Keratinocyte (primary cell): Measurements from ENCODE around the gene SDS. TPM values are rescaled to one million over a fixed set of nuclear protein-coding genes. Genes with fewer than 3 reads are reported as not detected.

Experiments used
- DNase-seq: peaks from one replicate; pipeline ENCODE4 v3.0.0-alpha.2; 2011; ENCODE audit warnings: low read depth, missing footprints, low spot score
- FAIRE-seq: peaks from 2 replicates; lab custom pipeline; 2011; peaks lifted over from hg19 to GRCh38; lab: Jason Lieb, UNC
- H2AFZ ChIP-seq: 2 replicates; pipeline ENCODE4 v1.6.0; 2012; ENCODE audit warnings: low read length, control low read depth, inconsistent platforms; ENCODE audit not compliant: control insufficient read depth
- H3K27ac ChIP-seq: 2 replicates; pipeline ENCODE4 v1.5.1; 2011; ENCODE audit warnings: low read length; ENCODE audit not compliant: control insufficient read depth, insufficient read depth
- H3K27me3 ChIP-seq: 3 replicates; pipeline ENCODE4 v1.6.0; 2011; ENCODE audit warnings: low read length; ENCODE audit not compliant: control insufficient read depth, insufficient read depth; ENCODE audit errors: extremely low read depth
- H3K36me3 ChIP-seq, 2 experiments: 2 replicates in 1 of 2; 3 replicates in 1 of 2; pipeline ENCODE4 v1.5.1; 2011; ENCODE audit warnings: low read length in 2 of 2, mild to moderate bottlenecking in 1 of 2; ENCODE audit not compliant: control insufficient read depth in 2 of 2, insufficient read depth in 2 of 2; ENCODE audit errors: extremely low read depth in 1 of 2
- H3K4me1 ChIP-seq: 3 replicates; pipeline ENCODE4 v1.5.1; 2011; ENCODE audit warnings: low read length; ENCODE audit not compliant: control insufficient read depth, insufficient read depth; ENCODE audit errors: extremely low read depth
- H3K4me2 ChIP-seq: 3 replicates; pipeline ENCODE4 v1.6.0; 2011; ENCODE audit warnings: low read depth, low read length; ENCODE audit not compliant: control insufficient read depth, insufficient read depth; ENCODE audit errors: extremely low read depth
- H3K4me3 ChIP-seq, 3 experiments: fragments of 200-600 bp in 1 of 3; sonication (generic) in 1 of 3; 2 replicates in 2 of 3; 3 replicates in 1 of 3; pipeline ENCODE4 v1.5.1; 2011 to 2016; ENCODE audit warnings: low read length in 3 of 3, mild to moderate bottlenecking in 3 of 3, control low read depth in 2 of 3, inconsistent platforms in 1 of 3, low read depth in 1 of 3, mixed read lengths in 1 of 3, mixed run types in 1 of 3, moderate library complexity in 1 of 3; ENCODE audit not compliant: control insufficient read depth in 2 of 3, insufficient read depth in 2 of 3; ENCODE audit errors: extremely low read depth in 1 of 3
- H3K79me2 ChIP-seq: 2 replicates; pipeline ENCODE4 v1.6.0; 2012; ENCODE audit warnings: low read length; ENCODE audit not compliant: control insufficient read depth, insufficient read depth
- H3K9ac ChIP-seq: 3 replicates; pipeline ENCODE4 v1.6.0; 2011; ENCODE audit warnings: low read length; ENCODE audit not compliant: control insufficient read depth, insufficient read depth; ENCODE audit errors: extremely low read depth
- H3K9me1 ChIP-seq: 3 replicates; pipeline ENCODE4 v1.6.0; 2011; ENCODE audit warnings: low read length; ENCODE audit not compliant: control insufficient read depth, insufficient read depth; ENCODE audit errors: extremely low read depth
- H3K9me3 ChIP-seq: 2 replicates; pipeline ENCODE4 v1.5.1; 2012; ENCODE audit warnings: low read depth, low read length; ENCODE audit not compliant: control insufficient read depth
- H4K20me1 ChIP-seq: 3 replicates; pipeline ENCODE4 v1.6.0; 2011; ENCODE audit warnings: low read length; ENCODE audit not compliant: control insufficient read depth, insufficient read depth; ENCODE audit errors: extremely low read depth
- CTCF ChIP-seq, 3 experiments: IDR thresholded peaks in 1 of 3; conservative IDR thresholded peaks in 1 of 3; optimal IDR thresholded peaks in 1 of 3; 2 replicates in 2 of 3; 3 replicates in 1 of 3; pipeline versions ENCODE3 to v1.5.1; 2011; ENCODE audit warnings: low read length in 3 of 3, mild to moderate bottlenecking in 3 of 3, moderate library complexity in 2 of 3, control low read depth in 1 of 3, inconsistent platforms in 1 of 3; ENCODE audit not compliant: insufficient read depth in 2 of 3; ENCODE audit errors: extremely low read depth in 1 of 3
- EZH2 ChIP-seq: IDR thresholded peaks from one replicate; pipeline ENCODE4 v1.6.1; 2012; ENCODE audit warnings: inconsistent platforms, mild to moderate bottlenecking, low read length, moderate library complexity
- dilution Hi-C: fragments of 300-500 bp; cut with MboI; formaldehyde crosslinking; loops from one replicate; pipeline ENCODE4 v1.7.0; 2020; ENCODE audit warnings: low sequenced_read_pairs; ENCODE audit not compliant: extremely low pct_ligation_motif_present
- polyA plus RNA-seq, 5 experiments: library from polyadenylated mRNA; depleted of rRNA in 3 of 5; stranded (reverse) in 3 of 5; stranded (forward) in 1 of 5; unstranded in 1 of 5; fragments of >200 nt; gene quantifications; 1 replicate in 1 of 5; 2 replicates in 3 of 5; 3 replicates in 1 of 5; pipeline versions ENCODE4 v1.2.1 to v1.2.3, GENCODE V29; 2011 to 2012; ENCODE audit warnings: missing spikeins in 2 of 5, low read depth in 1 of 5, low replicate concordance in 1 of 5

The SDS gene
- polyA plus RNA-seq, 1 donor (not counting 4 experiments of a cell fraction or from before 2014, with no cell fraction given), result not detected

- TF ChIP-seq CTCF (optimal IDR thresholded peaks at IDR 0.05 in 1 of 3, IDR thresholded peaks at IDR 0.05 in 1 of 3, conservative IDR thresholded peaks at IDR 0.05 in 1 of 3; ENCODE audit: extremely low read depth in 1 of 3, insufficient read depth in 2 of 3, low read length in 3 of 3) (no peak), EZH2 (no peak)
- Histone ChIP-seq H3K79me2 (no peaks in the 10 kb centered on the region), H3K36me3 (peaks cover 5 to 10% of the 10 kb centered on the region in 2 experiments), H2AFZ (no peak overlapping the region), H3K4me1 (no peaks in the 10 kb centered on the region), H3K27me3 (no peaks in the 10 kb centered on the region), H3K4me3 (no peak overlapping the region), H4K20me1 (no peaks in the 10 kb centered on the region), H3K9ac (no peak overlapping the region), H3K4me2 (no peak overlapping the region), H3K9me3 (no peaks in the 10 kb centered on the region), H3K9me1 (no peaks in the 10 kb centered on the region), H3K27ac (no peak overlapping the region)
- dilution Hi-C loops, result no loop called here
- FAIRE-seq (no peak), DNase-seq (no peak)
Measured at GRCh38 chr12:113368331-113368730, 35.4 kb downstream of the SDS start.

- no peak overlapping the region for H3K4me2 ChIP-seq
- dilution Hi-C loops, result no loop called here
- FAIRE-seq, result no peak
Measured at GRCh38 chr12:113366827-113367226, 36.9 kb downstream of the SDS start.

More at GRCh38 chr12:113366827-113367226, 36.9 kb downstream of the SDS start:
- no peak overlapping the region for H3K27ac ChIP-seq
- H3K9ac ChIP-seq, result no peak overlapping the region
- DNase-seq, result no peak
- no peaks in the 10 kb centered on the region for H3K9me1 ChIP-seq
- no peak for TF ChIP-seq CTCF (optimal IDR thresholded peaks at IDR 0.05 in 1 of 3, IDR thresholded peaks at IDR 0.05 in 1 of 3, conservative IDR thresholded peaks at IDR 0.05 in 1 of 3; ENCODE audit: extremely low read depth in 1 of 3, insufficient read depth in 2 of 3, low read length in 3 of 3)
- no peak for TF ChIP-seq EZH2
- no peak overlapping the region for H2AFZ ChIP-seq
- no peaks in the 10 kb centered on the region for H3K27me3 ChIP-seq
- H3K4me3 ChIP-seq, result no peak overlapping the region
- H4K20me1 ChIP-seq, result no peaks in the 10 kb centered on the region
- no peaks in the 10 kb centered on the region for H3K9me3 ChIP-seq
- no peaks in the 10 kb centered on the region for H3K79me2 ChIP-seq
- no peaks in the 10 kb centered on the region for H3K4me1 ChIP-seq
- peaks cover 0 to 8% of the 10 kb centered on the region in 2 experiments for H3K36me3 ChIP-seq
